A549 treated with AZD2906 at 1 μM for 4 hours (cell line): ENCODE results near the gene FGFR2. TPM values are rescaled to one million over a fixed set of nuclear protein-coding genes. Genes with fewer than 3 reads are reported as not detected.

Source experiments
- total RNA-seq: library from RNA; stranded (reverse); fragments of 200-300 nt; extraction: Qiagen RNA extraction; gene quantifications from 5 replicates; pipeline ENCODE4 v1.2.3, GENCODE V29; 2022

Gene FGFR2
- 0.19 to 0.38 TPM (median 0.35 TPM) in 5 replicates for total RNA-seq

GRCh38 chr10:121598263-121599249, at the start of gene FGFR2:
Gene FGFR2, minus strand, starts transcription at chr10:121598444. Its CDS starts 4,627 bp downstream, at chr10:121593817.

